Tibial nerve (tissue), 4 donors: ENCODE data around the gene GABRB2. TPM values are rescaled to one million over a fixed set of nuclear protein-coding genes. Genes with fewer than 3 reads are reported as not detected.

ENCODE experiments used
- DNase-seq, 2 donors: peaks; one replicate each; pipeline ENCODE4 v3.0.0-alpha.2; 2019; ENCODE audit warnings: low spot score in 2 of 2
- H3K27ac ChIP-seq, 4 donors: fragments of 200-600 bp; sonication (generic) in 3 of 4; one replicate each; pipeline ENCODE4 v1.5.1; 2017 to 2019; ENCODE audit warnings: mild to moderate bottlenecking in 1 of 4
- H3K27me3 ChIP-seq, 2 donors: fragments of 200-600 bp; sonication (generic) in 1 of 2; one replicate each; pipeline versions ENCODE4 v1.5.1 to v1.6.0; 2017 to 2019
- H3K36me3 ChIP-seq, 3 donors: fragments of 200-600 bp; sonication (generic); one replicate each; pipeline ENCODE4 v1.5.1; 2018 to 2019
- H3K4me1 ChIP-seq, 4 donors: fragments of 200-600 bp; sonication (generic) in 3 of 4; one replicate each; pipeline ENCODE4 v1.5.1; 2017 to 2019
- H3K4me3 ChIP-seq, 4 donors: fragments of 200-600 bp; sonication (generic) in 3 of 4; one replicate each; pipeline ENCODE4 v1.5.1; 2017 to 2019; ENCODE audit warnings: mild to moderate bottlenecking in 1 of 4, moderate library complexity in 1 of 4
- H3K9me3 ChIP-seq, 4 donors: fragments of 200-600 bp; sonication (generic) in 3 of 4; one replicate each; pipeline ENCODE4 v1.5.1; 2017 to 2019
- CTCF ChIP-seq, 5 experiments: fragments of 200-600 bp in 3 of 5; fragments of 450-650 bp in 2 of 5; sonication (generic) in 3 of 5; IDR thresholded peaks; one replicate each; pipeline ENCODE4 v1.5.1; 2016 to 2019; ENCODE audit warnings: antibody characterized with exemption in 5 of 5, mild to moderate bottlenecking in 3 of 5, moderate library complexity in 2 of 5
- EP300 ChIP-seq, 2 donors: sonication (generic); formaldehyde crosslinking; IDR thresholded peaks; one replicate each; pipeline ENCODE4 v1.6.1; 2017; ENCODE audit warnings: antibody characterized with exemption in 2 of 2, mild to moderate bottlenecking in 1 of 2
- POLR2A ChIP-seq, 2 donors: fragments of 450-650 bp; IDR thresholded peaks; one replicate each; pipeline ENCODE4 v1.6.1; 2017; ENCODE audit warnings: antibody characterized with exemption in 2 of 2, mild to moderate bottlenecking in 2 of 2, moderate library complexity in 2 of 2
- WGBS, 2 donors: methylation state at CpG; one replicate each; pipeline ENCODE4 v1.1.5; 2018; 5-methylcytosine and 5-hydroxymethylcytosine counted together
- total RNA-seq, 4 donors: library from RNA; depleted of rRNA; stranded (reverse); fragments of >200 nt; gene quantifications; one replicate each; pipeline ENCODE4 v1.1.0, GENCODE V29; 2016

GABRB2 gene
- total RNA-seq, 4 donors from 2014 or later = 0.39 to 3.9 (median 3.0) TPM

- TF ChIP-seq CTCF (IDR thresholded peaks at IDR 0.05) = no peak
- TF ChIP-seq EP300 (IDR thresholded peaks at IDR 0.05) = no peak
- TF ChIP-seq POLR2A (IDR thresholded peaks at IDR 0.05) = no peak
- no peaks in the 10 kb centered on the region for H3K9me3 ChIP-seq
- H3K4me3 ChIP-seq = no peak overlapping the region
- H3K27ac ChIP-seq = no peak overlapping the region
- no peak for DNase-seq
- WGBS, 2 donors = 29 to 49% methylated on average over 2 of the region's 2 CpGs
- no peaks in the 10 kb centered on the region for H3K36me3 ChIP-seq
- H3K27me3 ChIP-seq = no peaks in the 10 kb centered on the region
- no peaks in the 10 kb centered on the region for H3K4me1 ChIP-seq
These were observed 137.1 kb downstream of the GABRB2 start for GRCh38 chr5:161409471-161409870.

- DNase-seq = no peak
- TF ChIP-seq POLR2A (IDR thresholded peaks at IDR 0.05) (no peak), EP300 (IDR thresholded peaks at IDR 0.05) (no peak), CTCF (IDR thresholded peaks at IDR 0.05) (no peak)
- H3K4me3 ChIP-seq = no peak overlapping the region
- H3K36me3 ChIP-seq = no peaks in the 10 kb centered on the region
- H3K9me3 ChIP-seq = no peaks in the 10 kb centered on the region
- H3K27ac ChIP-seq = no peak overlapping the region
- 41 to 47% methylated on average over 3 of the region's 3 CpGs for WGBS, 2 donors
- no peaks in the 10 kb centered on the region for H3K27me3 ChIP-seq
- H3K4me1 ChIP-seq = no peaks in the 10 kb centered on the region
These were observed 139.6 kb downstream of the GABRB2 start for GRCh38 chr5:161406880-161407279.

- 24 to 39% methylated on average over 1 of the region's 1 CpG for WGBS, 2 donors
- DNase-seq = no peak
- no peak for TF ChIP-seq POLR2A (IDR thresholded peaks at IDR 0.05)
- no peak for TF ChIP-seq CTCF (IDR thresholded peaks at IDR 0.05)
- no peak for TF ChIP-seq EP300 (IDR thresholded peaks at IDR 0.05)
- Histone ChIP-seq H3K36me3 (no peaks in the 10 kb centered on the region), H3K4me1 (no peaks in the 10 kb centered on the region), H3K27me3 (no peaks in the 10 kb centered on the region), H3K4me3 (no peak overlapping the region), H3K9me3 (no peaks in the 10 kb centered on the region), H3K27ac (no peak overlapping the region)
These were observed 142.5 kb downstream of the GABRB2 start for GRCh38 chr5:161403996-161404395.

- TF ChIP-seq EP300 (IDR thresholded peaks at IDR 0.05) (no peak), POLR2A (IDR thresholded peaks at IDR 0.05) (no peak), CTCF (IDR thresholded peaks at IDR 0.05) (no peak)
- WGBS, 2 donors = 77 to 80% methylated on average over 2 of the region's 2 CpGs
- Histone ChIP-seq H3K9me3 (no peaks in the 10 kb centered on the region), H3K27ac (no peak overlapping the region), H3K27me3 (no peaks in the 10 kb centered on the region), H3K36me3 (no peaks in the 10 kb centered on the region), H3K4me1 (no peaks in the 10 kb centered on the region), H3K4me3 (no peak overlapping the region)
- DNase-seq = no peak
These were observed 143.4 kb downstream of the GABRB2 start for GRCh38 chr5:161403121-161403520.

- no peak overlapping the region for H3K4me3 ChIP-seq
- no peaks in the 10 kb centered on the region for H3K27me3 ChIP-seq
- H3K4me1 ChIP-seq = no peaks in the 10 kb centered on the region
- WGBS, 2 donors = 67 to 68% methylated on average over 4 of the region's 4 CpGs
- no peaks in the 10 kb centered on the region for H3K36me3 ChIP-seq
- DNase-seq = no peak
- H3K9me3 ChIP-seq = no peaks in the 10 kb centered on the region
- no peak overlapping the region for H3K27ac ChIP-seq
- no peak for TF ChIP-seq CTCF (IDR thresholded peaks at IDR 0.05)
These were observed 145.9 kb downstream of the GABRB2 start for GRCh38 chr5:161400583-161400982.
